Suppressor macrophage treated with lipopolysaccharide for 1 hour (primary cell): Measurements from ENCODE around the gene CCR8.
A peak's percentile ranks its signal among the peaks of the same experiment; 100 is the strongest.

ENCODE experiments used
- DNase-seq, 3 donors: peaks; one replicate each; pipeline ENCODE4 v3.0.0-alpha.2; 2020 to 2022

The CCR8 gene, protein sequence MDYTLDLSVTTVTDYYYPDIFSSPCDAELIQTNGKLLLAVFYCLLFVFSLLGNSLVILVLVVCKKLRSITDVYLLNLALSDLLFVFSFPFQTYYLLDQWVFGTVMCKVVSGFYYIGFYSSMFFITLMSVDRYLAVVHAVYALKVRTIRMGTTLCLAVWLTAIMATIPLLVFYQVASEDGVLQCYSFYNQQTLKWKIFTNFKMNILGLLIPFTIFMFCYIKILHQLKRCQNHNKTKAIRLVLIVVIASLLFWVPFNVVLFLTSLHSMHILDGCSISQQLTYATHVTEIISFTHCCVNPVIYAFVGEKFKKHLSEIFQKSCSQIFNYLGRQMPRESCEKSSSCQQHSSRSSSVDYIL

DNA sequence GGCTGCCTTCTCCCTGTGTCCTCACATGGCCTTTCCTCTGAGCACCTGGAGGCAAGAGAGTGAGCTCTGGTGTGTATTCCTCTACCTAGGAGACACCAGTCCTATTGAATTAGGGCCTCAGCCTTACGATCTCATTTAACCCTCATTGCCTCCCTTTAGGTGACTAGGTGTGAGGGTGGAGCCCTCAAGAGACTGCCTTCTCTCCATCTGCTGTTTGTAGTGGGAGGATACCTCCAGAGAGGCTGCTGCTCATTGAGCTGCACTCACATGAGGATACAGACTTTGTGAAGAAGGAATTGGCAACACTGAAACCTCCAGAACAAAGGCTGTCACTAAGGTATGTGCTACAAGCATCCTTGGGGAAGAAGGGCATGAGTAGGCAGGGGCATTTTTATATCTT lies at the start of gene CCR8:
CCR8 (plus strand) TSS at position 217 of the 400 bp plus-strand sequence. CDS start 2,623 bp downstream, outside the sequence.
- DNase-seq, result no peak

GRCh38 chr3:39279745-39280517 lies 49.6 kb upstream of the CCR8 start, which contains the start of gene CX3CR1:
Gene CX3CR1, minus strand, starts transcription at chr3:39280036. Its CDS starts 13,527 bp downstream, at chr3:39266509.
- DNase-seq, result no peak

GRCh38 chr3:39280571-39280970 lies 48.9 kb upstream of the CCR8 start:
- no peak for DNase-seq

- DNase-seq, result peak in 2 of 3 donors; percentile 38 to 39
Measured at GRCh38 chr3:39281533-39281932, 48.0 kb upstream of the CCR8 start.

- DNase-seq, result no peak
Measured at GRCh38 chr3:39282057-39282456, 47.5 kb upstream of the CCR8 start.

- peak; percentile 36 to 68 (median 50) for DNase-seq
Measured at GRCh38 chr3:39284457-39284881, 45.0 kb upstream of the CCR8 start.

DNA sequence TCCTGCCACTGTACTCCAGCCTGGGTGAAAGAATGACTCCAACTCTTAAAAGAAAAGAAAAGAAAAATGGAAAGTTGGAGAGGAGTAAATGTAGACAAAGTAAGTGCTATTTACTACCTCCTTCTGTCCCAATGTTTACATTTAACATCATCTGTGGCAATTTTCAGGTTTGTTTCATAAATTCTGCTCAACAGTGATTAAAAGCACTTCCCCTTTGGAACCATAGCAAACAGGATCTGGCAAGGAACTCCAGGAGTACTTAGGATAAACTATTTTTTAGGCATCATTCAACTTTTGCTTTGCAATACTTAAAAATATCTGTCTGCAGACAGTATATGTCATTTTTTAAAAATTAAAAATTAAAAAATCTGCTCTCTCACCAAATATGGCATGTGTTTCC lies 44.2 kb upstream of the CCR8 start:
- no peak for DNase-seq

DNA sequence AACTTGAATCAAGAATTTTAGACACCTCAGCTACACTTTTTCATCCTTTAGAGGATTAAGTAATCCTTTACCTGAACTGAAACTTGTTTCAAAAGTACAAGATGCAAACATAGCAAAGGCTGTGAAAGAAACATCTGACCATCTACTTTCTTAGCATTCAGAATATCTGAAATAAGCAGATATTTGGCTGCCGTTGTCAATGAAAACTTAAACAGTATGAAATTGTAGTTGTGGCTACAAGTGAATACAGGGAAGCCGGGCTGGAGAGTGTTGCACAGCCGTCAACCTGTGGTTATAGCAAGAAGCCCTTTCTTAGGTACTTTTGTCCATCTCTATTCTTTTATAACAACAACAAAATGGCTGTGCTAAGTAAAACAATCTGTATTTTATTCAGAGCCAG lies 42.7 kb upstream of the CCR8 start:
- no peak for DNase-seq

GRCh38 chr3:39287216-39288164 lies 42.0 kb upstream of the CCR8 start:
- peak in 1 of 3 donors; percentile 38 for DNase-seq

GRCh38 chr3:39288300-39288808 lies 41.2 kb upstream of the CCR8 start:
- peak; percentile 80 to 86 (median 81) for DNase-seq

GRCh38 chr3:39289107-39289506 lies 40.4 kb upstream of the CCR8 start:
- no peak for DNase-seq

DNA sequence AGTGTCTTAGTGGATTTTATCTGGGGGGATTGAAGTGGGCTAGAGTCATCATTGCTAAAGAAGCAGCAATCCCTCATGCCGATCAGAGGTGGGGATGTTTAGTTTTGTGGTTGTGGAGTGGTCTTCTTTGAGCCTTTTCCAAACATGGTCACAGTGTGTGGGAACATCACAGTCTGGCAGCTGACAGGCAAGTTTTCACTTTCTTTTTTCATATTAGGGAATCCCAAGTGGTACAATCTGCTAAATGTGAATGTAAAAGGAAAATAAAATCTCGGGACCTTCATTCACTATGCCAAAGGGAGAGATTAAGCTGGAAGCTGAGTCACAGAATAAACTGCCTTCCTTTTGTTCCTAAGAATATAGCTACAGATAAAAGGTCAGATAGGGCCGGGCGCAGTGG lies 39.3 kb upstream of the CCR8 start:
- DNase-seq, result peak in 1 of 3 donors; percentile 35

DNA sequence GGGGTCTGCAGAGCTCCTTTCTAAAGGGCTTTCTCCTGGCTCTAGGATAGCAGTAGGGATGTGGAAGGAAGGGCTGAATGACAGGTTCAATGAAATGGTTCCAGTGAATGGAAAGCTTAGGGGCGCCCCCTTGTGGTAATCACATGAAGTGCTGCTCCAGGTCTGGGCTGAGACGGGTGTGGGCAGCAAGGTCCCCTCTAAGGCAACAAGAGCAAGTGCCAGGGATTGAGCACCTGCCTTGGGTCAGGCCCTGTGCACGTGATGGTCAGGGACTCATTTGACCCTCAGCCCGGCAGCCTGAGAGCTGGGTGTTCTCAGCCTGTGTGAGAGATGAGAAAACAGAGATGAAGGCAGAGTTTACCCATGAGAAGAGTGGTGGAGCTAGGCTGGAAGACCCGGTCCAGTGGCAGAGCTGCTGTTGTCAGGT lies 37.6 kb upstream of the CCR8 start:
- peak; percentile 67 to 81 (median 79) for DNase-seq

- DNase-seq, result no peak
Measured at GRCh38 chr3:39292961-39293360, 36.5 kb upstream of the CCR8 start.

GRCh38 chr3:39294446-39295183 lies 34.9 kb upstream of the CCR8 start:
- DNase-seq, result no peak

DNA sequence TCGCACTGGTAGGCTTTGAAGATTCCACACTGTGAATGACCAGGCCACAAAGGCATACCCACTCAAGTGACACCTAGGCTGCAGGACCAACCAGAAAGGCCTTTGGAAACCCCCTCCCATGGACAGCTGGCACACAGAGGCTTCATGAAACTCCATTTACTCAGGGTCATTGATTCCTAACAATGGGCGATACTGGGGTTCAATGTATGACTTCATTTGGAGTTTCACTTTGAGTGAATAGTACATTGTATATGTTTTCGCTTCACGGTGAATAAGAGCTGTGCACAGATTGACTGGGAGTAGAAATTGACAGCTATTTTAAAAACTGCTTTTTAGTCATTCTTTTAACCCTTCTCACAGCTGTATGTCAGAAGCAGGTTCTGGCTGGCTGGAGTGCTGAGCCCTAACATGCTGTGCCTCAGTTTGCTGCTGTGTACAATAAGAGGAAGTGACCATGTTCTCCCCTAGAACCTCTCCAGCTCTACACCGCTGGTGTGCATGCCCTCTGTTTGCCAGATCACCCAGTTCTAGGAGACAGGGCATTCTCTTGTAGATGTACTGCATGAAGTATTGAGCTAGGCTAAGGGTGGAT lies 34.2 kb upstream of the CCR8 start:
- DNase-seq, result no peak

DNA sequence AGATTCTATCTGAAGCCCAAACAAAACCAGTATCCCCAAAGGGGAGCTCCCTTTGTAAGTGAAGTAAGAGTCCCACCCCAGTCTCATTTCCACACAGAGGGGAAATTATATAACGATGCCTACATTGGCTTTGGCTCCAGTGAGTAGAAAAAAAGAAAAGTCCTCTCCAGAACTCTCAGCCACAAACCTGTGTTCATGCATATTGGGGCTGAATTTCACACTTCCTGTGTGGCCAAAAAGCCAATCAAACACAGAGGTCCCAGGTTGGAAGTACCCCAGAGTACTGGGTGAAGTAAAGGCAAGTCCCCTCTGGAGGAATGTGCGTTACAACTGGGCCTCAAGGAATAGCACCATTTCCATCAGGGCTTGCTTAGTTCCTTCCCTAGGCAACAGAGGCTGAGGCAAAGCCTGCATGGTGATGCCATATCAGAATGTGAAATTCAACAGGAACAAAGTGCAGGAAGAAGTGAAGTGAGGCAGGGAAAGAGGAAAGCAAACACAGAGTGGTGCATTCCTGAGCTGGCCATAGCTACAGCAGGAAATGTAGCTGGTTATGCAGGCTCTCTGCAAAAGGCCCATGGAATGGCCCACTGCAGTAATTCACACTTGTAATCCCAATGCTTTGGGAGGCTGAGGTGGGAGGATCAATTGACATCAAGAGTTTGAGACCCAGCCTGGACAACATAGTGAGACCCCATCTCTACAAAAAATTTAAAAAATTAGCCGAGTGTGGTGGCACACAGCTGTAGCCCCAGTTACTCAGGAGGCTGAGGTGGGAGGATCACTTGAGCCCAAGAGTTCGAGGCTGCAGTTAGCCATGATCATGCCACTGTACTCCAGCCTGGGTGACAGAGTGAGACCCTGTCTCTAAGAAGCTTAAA lies 33.1 kb upstream of the CCR8 start:
- no peak for DNase-seq

- DNase-seq, result no peak
Measured at GRCh38 chr3:39299279-39299678, 30.2 kb upstream of the CCR8 start.

DNA sequence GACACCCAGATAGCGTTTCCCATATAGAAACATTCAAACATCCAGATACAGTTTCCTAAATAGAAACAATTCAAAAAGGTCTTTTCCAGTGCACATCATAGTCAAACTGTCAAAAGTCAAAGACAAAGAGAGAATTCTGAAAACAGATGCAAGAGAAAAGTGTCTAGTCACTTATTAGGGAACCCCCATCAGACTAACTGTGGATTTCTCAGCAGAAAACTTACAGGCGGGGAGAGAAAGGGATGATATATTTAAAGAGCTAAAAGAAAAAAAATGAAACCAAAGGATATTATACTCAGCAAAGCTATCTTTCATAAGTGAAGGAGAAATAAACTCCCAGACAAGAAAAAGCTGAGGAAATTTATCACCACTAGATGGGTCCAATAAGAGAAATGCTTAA lies 27.3 kb upstream of the CCR8 start:
- no peak for DNase-seq

DNA sequence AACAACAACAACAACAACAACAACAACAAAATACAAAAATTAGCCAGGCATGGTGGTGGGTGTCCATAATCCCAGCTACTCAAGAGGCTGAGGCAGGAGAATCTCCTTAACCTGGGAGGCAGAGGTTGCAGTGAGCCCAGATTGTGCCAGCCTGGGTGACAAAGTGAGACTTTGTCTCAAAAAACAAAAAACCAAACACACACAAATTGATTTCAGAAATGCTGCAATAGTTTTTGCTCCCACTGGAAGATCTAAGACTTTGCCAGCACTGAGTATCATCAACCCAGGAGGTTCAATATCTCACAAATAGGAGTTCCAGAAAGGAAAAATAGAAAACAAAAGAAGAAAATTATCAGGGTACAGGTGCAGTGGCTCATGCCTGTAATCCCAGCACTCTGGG lies 16.2 kb upstream of the CCR8 start:
- DNase-seq, result no peak
